ENCODE results near the gene LAMB2. TPM values are rescaled to one million over a fixed set of nuclear protein-coding genes. Genes with fewer than 3 reads are reported as not detected.
A peak's percentile ranks its signal among the peaks of the same experiment; 100 is the strongest.

LAMB2 gene
- polyA plus RNA-seq, 3 donors, result 352 to 390 (median 365) TPM

- no peak for DNase-seq (ENCODE audit: low read depth in 3 of 3, low spot score in 2 of 3)
These were observed 10.8 kb downstream of the LAMB2 start for GRCh38 chr3:49122022-49122421.

GRCh38 chr3:49121132-49121736 is 11.6 kb downstream of the LAMB2 start:
- no peak for DNase-seq (ENCODE audit: low read depth in 3 of 3, low spot score in 2 of 3)

GRCh38 chr3:49120438-49121131 is 12.3 kb downstream of the LAMB2 start, which contains the start of gene USP19:
Gene USP19, minus strand, starts transcription at chr3:49120823. Its CDS starts 1,678 bp downstream, at chr3:49119145.
- peak; percentile 79 to 90 (median 82) for DNase-seq (ENCODE audit: low read depth in 3 of 3, low spot score in 2 of 3)

GRCh38 chr3:49120096-49120437 is 12.8 kb downstream of the LAMB2 start:
- DNase-seq (ENCODE audit: low read depth in 3 of 3, low spot score in 2 of 3), result no peak

GRCh38 chr3:49119439-49119838 is 13.4 kb downstream of the LAMB2 start:
- no peak for DNase-seq (ENCODE audit: low read depth in 3 of 3, low spot score in 2 of 3)

- DNase-seq (ENCODE audit: low read depth in 3 of 3, low spot score in 2 of 3), result no peak
These were observed 13.8 kb downstream of the LAMB2 start for GRCh38 chr3:49119036-49119435.

- no peak for DNase-seq (ENCODE audit: low read depth in 3 of 3, low spot score in 2 of 3)
These were observed 20.6 kb downstream of the LAMB2 start for GRCh38 chr3:49112262-49112661.

GRCh38 chr3:49111347-49111746 is 21.5 kb downstream of the LAMB2 start:
- DNase-seq (ENCODE audit: low read depth in 3 of 3, low spot score in 2 of 3), result no peak

- no peak for DNase-seq (ENCODE audit: low read depth in 3 of 3, low spot score in 2 of 3)
These were observed 22.1 kb downstream of the LAMB2 start for GRCh38 chr3:49110780-49111179.

GRCh38 chr3:49108346-49108745 is 24.5 kb downstream of the LAMB2 start:
- no peak for DNase-seq (ENCODE audit: low read depth in 3 of 3, low spot score in 2 of 3)

GRCh38 chr3:49104427-49105291 is 28.2 kb downstream of the LAMB2 start, which contains the start of gene QARS1:
Gene QARS1, minus strand, starts transcription at chr3:49104757. Its CDS starts 24 bp downstream, at chr3:49104733.
- DNase-seq (ENCODE audit: low read depth in 3 of 3, low spot score in 2 of 3), result peak in 2 of 3 donors; percentile 84 to 89

- DNase-seq (ENCODE audit: low read depth in 3 of 3, low spot score in 2 of 3), result no peak
These were observed 28.8 kb downstream of the LAMB2 start for GRCh38 chr3:49104052-49104426.

- no peak for DNase-seq (ENCODE audit: low read depth in 3 of 3, low spot score in 2 of 3)
These were observed 32.7 kb downstream of the LAMB2 start for GRCh38 chr3:49100046-49100615.

GRCh38 chr3:49098910-49099630 is 33.8 kb downstream of the LAMB2 start:
- DNase-seq (ENCODE audit: low read depth in 3 of 3, low spot score in 2 of 3), result no peak

- DNase-seq (ENCODE audit: low read depth in 3 of 3, low spot score in 2 of 3), result no peak
These were observed 34.4 kb downstream of the LAMB2 start for GRCh38 chr3:49098429-49098828.

- DNase-seq (ENCODE audit: low read depth in 3 of 3, low spot score in 2 of 3), result peak; percentile 94 to 99 (median 97)
These were observed 38.7 kb downstream of the LAMB2 start, which contains the start of gene QRICH1 for GRCh38 chr3:49093853-49094767. Gene QRICH1, minus strand, starts transcription at chr3:49094071. Its CDS starts 17,054 bp downstream, at chr3:49077017.

GRCh38 chr3:49092938-49093852 is 39.7 kb downstream of the LAMB2 start:
- peak; percentile 52 to 74 (median 61) for DNase-seq (ENCODE audit: low read depth in 3 of 3, low spot score in 2 of 3)

GRCh38 chr3:49081429-49081828 is 51.4 kb downstream of the LAMB2 start:
- DNase-seq (ENCODE audit: low read depth in 3 of 3, low spot score in 2 of 3), result no peak

Measured in right renal cortex interstitium (tissue), 3 donors.